ENCODE data around the gene ADRB1.

DNA sequence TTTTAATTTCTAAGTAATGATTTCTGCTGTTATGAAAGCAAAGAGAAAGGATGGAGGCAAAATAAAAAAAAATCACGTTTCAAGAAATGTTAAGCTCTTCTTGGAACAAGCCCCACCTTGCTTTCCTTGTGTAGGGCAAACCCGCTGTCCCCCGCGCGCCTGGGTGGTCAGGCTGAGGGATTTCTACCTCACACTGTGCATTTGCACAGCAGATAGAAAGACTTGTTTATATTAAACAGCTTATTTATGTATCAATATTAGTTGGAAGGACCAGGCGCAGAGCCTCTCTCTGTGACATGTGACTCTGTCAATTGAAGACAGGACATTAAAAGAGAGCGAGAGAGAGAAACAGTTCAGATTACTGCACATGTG lies 2.4 kb downstream of the ADRB1 start:
- TF ChIP-seq MAZ (IDR thresholded peaks at IDR 0.05; ENCODE audit: borderline replicate concordance, low read depth, low read length): no peak
- no peak for TF ChIP-seq MXI1 (IDR thresholded peaks at IDR 0.05; ENCODE audit: borderline replicate concordance, low read depth, low read length)
- TF ChIP-seq, protein P1, sequence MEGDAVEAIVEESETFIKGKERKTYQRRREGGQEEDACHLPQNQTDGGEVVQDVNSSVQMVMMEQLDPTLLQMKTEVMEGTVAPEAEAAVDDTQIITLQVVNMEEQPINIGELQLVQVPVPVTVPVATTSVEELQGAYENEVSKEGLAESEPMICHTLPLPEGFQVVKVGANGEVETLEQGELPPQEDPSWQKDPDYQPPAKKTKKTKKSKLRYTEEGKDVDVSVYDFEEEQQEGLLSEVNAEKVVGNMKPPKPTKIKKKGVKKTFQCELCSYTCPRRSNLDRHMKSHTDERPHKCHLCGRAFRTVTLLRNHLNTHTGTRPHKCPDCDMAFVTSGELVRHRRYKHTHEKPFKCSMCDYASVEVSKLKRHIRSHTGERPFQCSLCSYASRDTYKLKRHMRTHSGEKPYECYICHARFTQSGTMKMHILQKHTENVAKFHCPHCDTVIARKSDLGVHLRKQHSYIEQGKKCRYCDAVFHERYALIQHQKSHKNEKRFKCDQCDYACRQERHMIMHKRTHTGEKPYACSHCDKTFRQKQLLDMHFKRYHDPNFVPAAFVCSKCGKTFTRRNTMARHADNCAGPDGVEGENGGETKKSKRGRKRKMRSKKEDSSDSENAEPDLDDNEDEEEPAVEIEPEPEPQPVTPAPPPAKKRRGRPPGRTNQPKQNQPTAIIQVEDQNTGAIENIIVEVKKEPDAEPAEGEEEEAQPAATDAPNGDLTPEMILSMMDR (conservative IDR thresholded peaks at IDR 0.05; ENCODE audit: low read depth, low read length): no peak
- no peak for TF ChIP-seq POLR2A (IDR thresholded peaks at IDR 0.05; ENCODE audit: low read depth, low read length)
- TF ChIP-seq, protein P2, sequence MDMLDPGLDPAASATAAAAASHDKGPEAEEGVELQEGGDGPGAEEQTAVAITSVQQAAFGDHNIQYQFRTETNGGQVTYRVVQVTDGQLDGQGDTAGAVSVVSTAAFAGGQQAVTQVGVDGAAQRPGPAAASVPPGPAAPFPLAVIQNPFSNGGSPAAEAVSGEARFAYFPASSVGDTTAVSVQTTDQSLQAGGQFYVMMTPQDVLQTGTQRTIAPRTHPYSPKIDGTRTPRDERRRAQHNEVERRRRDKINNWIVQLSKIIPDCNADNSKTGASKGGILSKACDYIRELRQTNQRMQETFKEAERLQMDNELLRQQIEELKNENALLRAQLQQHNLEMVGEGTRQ (IDR thresholded peaks at IDR 0.05; ENCODE audit: low read depth, low read length): no peak
- TF ChIP-seq BHLHE40 (IDR thresholded peaks at IDR 0.05; ENCODE audit: low read depth, low read length): no peak
- TF ChIP-seq RAD21 (IDR thresholded peaks at IDR 0.05; ENCODE audit: low read length): no peak
- no peak for TF ChIP-seq SMC3 (IDR thresholded peaks at IDR 0.05; ENCODE audit: low read depth, low read length)
- TF ChIP-seq RCOR1 (IDR thresholded peaks at IDR 0.05; ENCODE audit: insufficient replicate concordance, low read length): no peak
- TF ChIP-seq NFE2L2 (IDR thresholded peaks at IDR 0.05; ENCODE audit: low read depth, low read length): no peak
- TF ChIP-seq RFX5 (IDR thresholded peaks at IDR 0.05; ENCODE audit: low read depth, low read length): no peak
